Activated CD4-positive, alpha-beta T cell treated with anti-CD3 and anti-CD28 coated beads, Interleukin-10, Interleukin-2, amounts not matched to agents 100 ng/mL and 50 ng/mL, durations not matched to agents 16 hours and 8 hours (primary cell): ENCODE data around the gene NCOR2.
A peak's percentile ranks its signal among the peaks of the same experiment; 100 is the strongest.

Source experiments
- DNase-seq: peaks from one replicate; pipeline ENCODE4 v3.0.0-alpha.2; 2020

The NCOR2 gene

DNA sequence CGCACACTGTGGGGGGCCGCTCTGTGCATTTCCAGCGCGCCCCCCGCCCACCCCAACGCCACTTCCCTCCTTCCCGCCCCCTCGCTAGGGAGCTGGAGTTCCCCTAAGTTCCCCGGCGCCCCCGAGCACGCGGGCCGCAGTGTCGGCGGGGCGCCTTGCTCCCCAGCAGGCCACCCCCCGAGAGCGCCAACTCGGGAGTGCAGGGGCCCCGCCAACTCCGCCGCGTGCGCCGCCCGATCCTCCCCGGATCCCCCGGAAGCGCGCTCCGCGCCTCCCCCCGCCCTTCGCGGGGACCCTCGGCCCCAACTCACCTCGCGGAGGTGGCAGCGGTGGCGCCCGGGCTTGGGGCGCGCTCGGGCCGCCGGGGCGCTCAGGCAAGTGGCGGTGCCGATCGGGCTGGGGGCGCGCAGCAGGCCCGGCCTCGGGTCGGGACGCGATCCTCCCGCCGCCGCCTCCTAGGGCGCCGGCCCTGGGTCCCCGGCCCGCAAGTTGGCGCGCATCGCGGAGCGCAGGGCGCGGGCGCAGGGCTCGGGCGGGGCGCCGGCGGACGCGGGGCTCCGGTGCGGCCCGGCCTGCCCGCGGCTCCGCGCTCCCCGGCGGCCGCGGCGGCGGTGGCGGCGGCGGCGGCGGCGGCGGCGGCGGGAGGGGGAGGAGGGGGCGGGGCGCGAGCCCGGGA, at the start of gene NCOR2:
NCOR2 (minus strand) TSS at position 616 of the 676 bp plus-strand sequence. CDS start 72,361 bp downstream, outside the sequence.
- peak; percentile 54 for DNase-seq

GRCh38 chr12:124616394-124617221, 49.2 kb upstream of the NCOR2 start:
- DNase-seq = no peak

DNA sequence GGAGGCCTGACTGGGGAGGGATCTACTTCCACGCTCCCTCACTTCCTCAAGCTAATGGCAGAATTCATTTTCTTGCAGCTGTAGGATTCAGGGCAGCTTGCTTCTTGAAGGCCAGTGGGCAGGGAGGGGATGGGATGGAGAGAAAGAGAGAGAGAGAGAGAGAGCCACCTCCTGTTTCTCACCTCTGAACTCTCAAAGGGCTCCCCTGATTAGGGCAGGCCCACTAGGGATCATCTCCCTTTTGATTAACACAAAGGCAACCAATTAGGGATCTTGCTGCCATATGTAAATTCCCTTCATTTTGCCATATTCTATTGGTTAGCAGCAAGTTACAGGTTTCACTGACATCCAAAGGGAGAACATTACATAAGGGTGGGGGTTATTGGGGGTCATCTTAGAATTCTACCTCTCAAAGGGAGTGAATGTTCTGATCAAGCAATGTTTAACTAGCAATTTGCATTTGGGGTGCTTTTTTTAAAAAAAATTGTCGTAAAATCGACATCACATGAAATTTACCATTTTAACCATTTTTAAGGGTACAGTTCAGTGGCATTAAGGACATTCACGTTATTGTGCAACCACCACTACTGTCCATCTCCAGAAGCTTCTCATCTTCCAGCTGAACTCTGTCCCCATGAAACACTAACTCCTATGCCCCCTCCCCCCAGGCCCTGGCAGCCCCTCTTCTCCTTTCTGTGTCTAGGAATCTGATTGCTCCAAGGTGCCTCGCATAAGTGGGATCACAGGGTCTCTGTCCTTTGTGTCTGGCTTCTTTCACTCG, 47.3 kb upstream of the NCOR2 start:
- DNase-seq = no peak

DNA sequence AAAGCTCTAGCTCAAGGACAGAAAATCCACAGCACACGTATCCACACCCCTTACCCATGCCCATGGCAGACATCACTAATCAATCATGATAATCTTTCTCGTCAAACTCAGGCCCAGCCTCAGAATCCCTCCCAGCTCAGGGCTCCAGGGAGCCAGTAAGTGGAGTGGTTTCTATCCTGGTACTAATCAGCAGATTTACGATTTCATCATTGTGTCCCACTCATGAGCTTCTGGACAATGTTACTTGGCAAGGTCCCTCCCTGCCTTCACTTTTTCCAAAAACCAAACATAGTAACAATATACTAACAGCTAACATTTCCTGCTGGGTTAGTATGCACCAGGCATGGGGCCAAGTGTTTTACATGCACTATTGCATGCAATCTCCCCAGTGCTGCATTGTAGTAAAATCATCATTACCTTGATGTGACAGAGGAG, 45.8 kb upstream of the NCOR2 start:
- DNase-seq = no peak

GRCh38 chr12:124612410-124612680, 44.9 kb upstream of the NCOR2 start:
- DNase-seq = no peak

DNA sequence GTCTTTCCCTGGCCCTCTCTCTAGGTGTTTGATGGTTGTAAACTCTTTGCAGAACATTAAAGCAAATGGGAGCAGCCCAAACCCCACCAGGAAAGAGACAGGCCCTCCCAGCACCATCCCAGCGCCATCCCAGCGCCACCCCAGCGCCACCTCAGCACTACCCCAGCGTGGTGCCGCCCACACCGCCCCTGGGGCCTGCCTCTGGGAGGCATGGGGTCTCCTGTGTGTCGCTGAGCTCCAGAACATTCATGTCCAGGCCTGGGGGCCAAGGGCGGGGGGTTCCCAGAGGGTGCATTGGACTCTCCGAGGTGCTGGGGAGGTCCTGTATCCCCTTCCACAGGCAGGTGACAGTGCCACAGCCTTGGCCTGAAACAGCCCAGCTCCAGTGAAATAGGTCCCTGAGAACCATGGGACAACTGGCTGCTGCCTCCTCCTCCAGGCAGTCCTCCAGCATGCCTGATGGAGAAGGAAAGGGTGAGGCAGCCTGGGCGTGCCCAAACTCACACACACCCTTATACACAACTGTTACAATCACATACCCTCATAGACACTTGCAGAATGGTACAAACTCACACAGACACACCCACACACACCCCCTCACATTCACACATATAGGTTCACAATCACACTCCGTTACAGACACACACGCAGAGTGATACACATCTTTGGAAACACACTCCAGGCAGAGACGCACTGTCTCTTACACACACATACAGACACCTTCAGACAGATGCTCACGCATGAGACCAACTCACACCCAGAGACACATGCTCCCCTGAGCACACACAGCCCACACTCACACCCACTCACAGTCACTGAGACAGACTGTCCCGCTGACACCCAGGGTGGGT, 44.4 kb upstream of the NCOR2 start:
- DNase-seq = no peak

DNA sequence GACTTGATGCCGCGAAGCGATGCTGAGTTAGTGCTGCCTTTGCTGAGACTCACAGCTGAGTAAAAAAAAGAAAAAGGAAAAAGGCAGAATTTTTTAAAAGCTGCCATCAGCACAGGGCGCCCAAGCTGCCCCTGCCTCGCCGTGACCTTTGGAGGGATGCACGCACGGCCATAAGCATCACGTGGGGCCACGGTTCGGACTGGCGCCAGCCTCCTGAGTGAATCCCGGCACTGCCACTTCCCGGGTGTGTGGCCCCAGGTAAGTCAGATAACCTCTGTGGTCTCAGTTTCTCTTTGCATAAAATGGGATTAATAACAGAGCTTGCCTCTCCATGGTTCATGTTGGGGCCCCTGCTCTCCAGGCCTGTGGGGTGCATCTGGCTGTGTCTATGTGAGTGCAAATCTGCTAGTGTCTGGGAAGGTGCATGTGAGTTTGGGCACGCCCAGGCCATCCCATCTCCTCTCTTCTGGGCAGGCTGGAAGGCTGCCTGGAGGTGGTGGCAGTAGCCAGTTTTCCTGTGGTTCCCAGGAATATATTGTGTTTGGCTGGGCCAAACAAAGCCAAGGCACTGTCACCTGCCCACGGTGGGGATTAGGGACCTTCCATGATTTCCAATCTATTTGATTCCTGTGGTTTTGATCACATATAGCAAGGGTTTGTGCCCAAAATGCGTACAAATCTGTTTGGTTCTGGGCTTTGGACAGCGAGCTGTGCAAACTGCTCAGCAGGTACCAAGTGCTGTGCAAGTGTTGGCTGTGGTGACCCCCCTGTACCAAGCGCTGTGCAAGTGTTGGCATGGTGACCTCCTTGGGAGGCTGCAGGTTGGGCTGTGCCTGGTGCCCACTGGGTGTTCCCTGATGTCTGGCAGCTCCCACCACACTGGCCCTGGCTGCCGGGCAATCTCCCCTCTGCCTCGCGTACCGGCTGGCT, 43.5 kb upstream of the NCOR2 start:
- DNase-seq = no peak

GRCh38 chr12:124610021-124610612, 42.7 kb upstream of the NCOR2 start:
- no peak for DNase-seq

DNA sequence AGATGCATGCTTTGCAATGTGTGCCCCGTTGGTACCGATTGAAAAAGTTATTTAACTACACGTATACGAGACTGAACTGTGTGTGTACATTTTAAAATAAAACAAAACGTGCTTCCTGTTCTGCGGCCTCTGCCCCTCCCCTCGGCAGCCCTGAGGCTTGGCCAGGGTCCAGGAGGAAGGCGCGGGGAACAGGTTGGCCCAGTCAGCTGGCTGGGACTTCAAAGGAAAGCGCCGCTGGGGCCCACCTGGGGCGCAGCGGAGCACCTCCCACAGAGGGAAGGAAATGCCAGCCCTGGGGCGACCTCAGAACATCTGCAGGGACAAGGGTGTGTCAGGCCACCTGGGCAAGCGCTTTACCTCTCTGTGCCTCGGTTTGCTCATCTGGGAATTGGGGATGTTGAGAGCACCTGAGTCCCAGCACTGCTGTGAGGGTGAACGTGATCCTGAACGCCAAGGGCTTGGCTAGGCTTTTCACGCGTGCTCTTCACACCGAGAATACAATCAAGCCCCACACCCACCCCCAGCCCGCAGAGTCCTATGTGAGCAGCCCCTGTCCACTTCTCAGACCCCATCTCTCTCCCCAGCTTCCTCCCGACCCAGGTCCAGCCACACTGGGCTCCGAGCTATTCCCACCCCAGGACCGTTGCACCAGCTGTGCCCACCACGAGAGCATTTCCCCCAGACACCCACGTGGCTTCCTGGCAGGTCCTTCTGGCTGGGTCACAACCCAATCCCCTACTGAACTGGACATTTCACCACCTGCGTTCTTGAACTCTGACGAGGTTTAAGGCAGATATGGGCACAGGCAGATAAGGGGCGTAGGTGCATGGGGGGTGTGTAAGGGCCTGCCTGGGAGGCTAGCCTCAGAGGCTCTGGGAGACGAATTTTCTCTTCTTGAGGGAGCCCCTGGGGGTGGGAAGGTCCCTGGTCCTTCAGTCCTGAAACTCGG, 41.9 kb upstream of the NCOR2 start:
- DNase-seq = peak; percentile 52

GRCh38 chr12:124608450-124608870, 41.0 kb upstream of the NCOR2 start:
- DNase-seq = no peak

GRCh38 chr12:124607681-124608425, 40.4 kb upstream of the NCOR2 start:
- no peak for DNase-seq

GRCh38 chr12:124605883-124606774, 38.7 kb upstream of the NCOR2 start:
- DNase-seq = no peak

GRCh38 chr12:124605150-124605882, 37.9 kb upstream of the NCOR2 start:
- no peak for DNase-seq

DNA sequence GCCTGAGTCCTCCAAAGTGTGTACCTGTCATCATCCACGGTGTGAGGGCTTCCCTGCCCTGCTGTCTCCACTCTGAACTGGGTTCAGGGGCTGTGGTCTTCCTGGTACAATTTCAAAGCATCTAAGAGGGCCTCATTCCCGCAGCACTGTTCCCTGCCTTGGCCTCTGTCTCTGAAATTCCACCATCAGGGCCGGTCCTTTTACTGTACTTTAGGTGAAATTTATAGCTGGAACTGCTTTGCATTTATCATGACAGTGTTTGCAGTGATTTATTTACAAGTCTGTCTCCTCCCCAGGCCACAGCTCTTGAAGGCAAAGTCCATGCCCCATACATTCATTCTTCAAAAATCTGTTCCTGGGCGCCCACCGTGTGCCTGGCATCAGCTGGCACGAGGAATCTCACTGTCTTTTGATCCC, 36.9 kb upstream of the NCOR2 start:
- no peak for DNase-seq

- DNase-seq = no peak
These were observed 36.4 kb upstream of the NCOR2 start for GRCh38 chr12:124603831-124604251.

DNA sequence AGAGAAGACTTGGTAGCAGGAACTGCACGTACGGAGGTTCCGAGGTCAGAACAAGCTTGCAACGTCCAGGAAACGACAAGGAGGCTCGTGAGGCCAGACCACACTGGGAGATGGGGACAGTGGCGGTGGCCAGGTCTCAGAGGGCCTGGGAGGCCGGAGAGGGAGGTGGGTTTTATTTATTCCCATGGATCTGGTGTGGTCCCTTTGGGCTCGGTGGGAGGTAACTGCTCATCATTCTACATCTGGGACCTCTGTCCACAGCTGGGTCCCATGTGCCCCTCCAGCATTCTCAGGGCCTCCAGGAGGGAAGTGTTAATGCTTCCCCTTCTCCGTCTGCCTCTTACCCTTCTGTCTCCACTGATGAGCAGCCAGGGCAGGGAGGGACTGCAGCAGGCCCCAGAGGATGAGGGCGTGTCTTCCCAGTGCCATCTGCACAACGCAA, 35.7 kb upstream of the NCOR2 start:
- DNase-seq = no peak

DNA sequence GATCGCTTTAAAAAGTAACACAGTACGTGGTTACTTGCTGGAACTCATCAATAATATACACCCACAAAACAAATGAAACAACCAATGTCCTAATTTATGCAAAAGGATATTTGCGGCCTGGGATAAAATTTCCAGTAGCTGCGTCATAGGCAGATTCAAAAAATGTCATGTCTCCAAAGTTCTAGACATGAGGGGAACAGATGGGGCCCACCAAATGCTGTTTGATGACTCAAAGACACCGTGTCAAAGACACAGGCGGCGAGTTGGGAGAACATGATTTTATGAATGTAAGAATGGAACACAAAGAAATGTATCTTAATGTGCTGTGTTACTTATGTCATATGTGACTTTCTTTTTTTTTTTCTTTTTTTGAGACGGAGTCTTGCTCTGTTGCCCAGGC, 34.3 kb upstream of the NCOR2 start:
- no peak for DNase-seq
